SJCRH30 (cell line): ENCODE measurements around the gene CABCOCO1. TPM values are rescaled to one million over a fixed set of nuclear protein-coding genes. Genes with fewer than 3 reads are reported as not detected.
A peak's percentile ranks its signal among the peaks of the same experiment; 100 is the strongest.
"Not testable (repeated sequence)": the region's sequence is repeated elsewhere in the genome, so short reads cannot be mapped to it uniquely, and the experiment has no call there.

ENCODE experiments used
- DNase-seq, 2 experiments: peaks; one replicate each; pipeline ENCODE4 v3.0.0-alpha.2; 2015 to 2020
- H3K27ac ChIP-seq: fragments of 250-450 bp; sonication (Bioruptor Pico); 2 replicates; pipeline ENCODE4 v1.5.1; 2020; ENCODE audit warnings: mild to moderate bottlenecking, moderate library complexity
- H3K27me3 ChIP-seq: fragments of 250-450 bp; sonication (Bioruptor Pico); 2 replicates; pipeline ENCODE4 v1.5.1; 2020; ENCODE audit warnings: mild to moderate bottlenecking, moderate library complexity
- H3K36me3 ChIP-seq: fragments of 250-450 bp; sonication (Bioruptor Pico); 2 replicates; pipeline ENCODE4 v1.5.1; 2020; ENCODE audit warnings: mild to moderate bottlenecking, moderate library complexity
- H3K4me1 ChIP-seq: fragments of 250-450 bp; sonication (Bioruptor Pico); 2 replicates; pipeline ENCODE4 v1.5.1; 2020; ENCODE audit warnings: mild to moderate bottlenecking, moderate library complexity
- H3K4me3 ChIP-seq: fragments of 250-450 bp; sonication (Bioruptor Pico); 2 replicates; pipeline ENCODE4 v1.5.1; 2020; ENCODE audit warnings: mild to moderate bottlenecking, moderate library complexity
- H3K9me3 ChIP-seq: fragments of 250-450 bp; sonication (Bioruptor Pico); replicated peaks from 2 replicates; pipeline ENCODE4 v1.5.1; 2020; ENCODE audit warnings: mild to moderate bottlenecking, moderate library complexity
- total RNA-seq: library from RNA; depleted of rRNA; stranded (reverse); fragments of >200 nt; shearing (Covaris generic); gene quantifications from 2 replicates; pipeline ENCODE4 v1.2.3, GENCODE V29; 2014

Gene CABCOCO1
- total RNA-seq, 1 experiment from 2014 or later: not detected

GRCh38 chr10:61673360-61673759 is 10.6 kb downstream of the CABCOCO1 start:
- Histone ChIP-seq H3K9me3 (no peaks in the 10 kb centered on the region), H3K4me1 (peaks cover 7% of the 10 kb centered on the region; the same call in 1 of the 2 replicates), H3K36me3 (no peaks in the 10 kb centered on the region), H3K4me3 (no peak overlapping the region), H3K27me3 (no peaks in the 10 kb centered on the region), H3K27ac (no peak overlapping the region)
- peak in 1 of 2 experiments; percentile 2 for DNase-seq

GRCh38 chr10:61682323-61682722 is 19.6 kb downstream of the CABCOCO1 start:
- no peaks in the 10 kb centered on the region for H3K9me3 ChIP-seq
- H3K36me3 ChIP-seq: no peaks in the 10 kb centered on the region
- no peaks in the 10 kb centered on the region for H3K4me1 ChIP-seq
- no peak overlapping the region for H3K27ac ChIP-seq
- DNase-seq: no peak
- no peak overlapping the region for H3K4me3 ChIP-seq
- H3K27me3 ChIP-seq: no peaks in the 10 kb centered on the region

DNA sequence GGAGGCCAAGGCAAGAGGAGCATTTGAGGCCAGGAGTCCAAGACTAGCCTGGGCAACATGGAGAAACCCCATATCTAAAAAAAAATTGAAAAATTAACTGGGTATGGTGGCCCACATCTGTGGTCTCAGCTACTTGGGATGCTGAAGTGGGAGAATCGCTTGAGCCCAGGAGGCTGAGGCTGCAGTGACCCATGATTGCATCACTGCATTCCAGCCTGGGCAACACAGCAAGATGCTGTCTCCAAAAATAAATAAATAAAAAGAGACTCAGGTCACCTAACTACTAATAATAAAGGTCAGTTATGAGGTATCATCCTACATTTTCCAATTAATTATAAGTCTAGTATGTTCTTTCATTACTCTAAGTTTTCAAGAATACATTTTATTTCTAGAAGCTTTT is 20.6 kb downstream of the CABCOCO1 start:
- Histone ChIP-seq H3K9me3 (no peaks in the 10 kb centered on the region), H3K4me3 (no peak overlapping the region), H3K27me3 (no peaks in the 10 kb centered on the region), H3K27ac (no peak overlapping the region), H3K36me3 (no peaks in the 10 kb centered on the region), H3K4me1 (no peaks in the 10 kb centered on the region)
- no peak for DNase-seq

GRCh38 chr10:61684894-61685507 is 22.3 kb downstream of the CABCOCO1 start:
- no peaks in the 10 kb centered on the region for H3K4me1 ChIP-seq
- no peaks in the 10 kb centered on the region for H3K27me3 ChIP-seq
- no peak overlapping the region for H3K4me3 ChIP-seq
- no peaks in the 10 kb centered on the region for H3K9me3 ChIP-seq
- no peak overlapping the region for H3K27ac ChIP-seq
- no peak for DNase-seq
- no peaks in the 10 kb centered on the region for H3K36me3 ChIP-seq

DNA sequence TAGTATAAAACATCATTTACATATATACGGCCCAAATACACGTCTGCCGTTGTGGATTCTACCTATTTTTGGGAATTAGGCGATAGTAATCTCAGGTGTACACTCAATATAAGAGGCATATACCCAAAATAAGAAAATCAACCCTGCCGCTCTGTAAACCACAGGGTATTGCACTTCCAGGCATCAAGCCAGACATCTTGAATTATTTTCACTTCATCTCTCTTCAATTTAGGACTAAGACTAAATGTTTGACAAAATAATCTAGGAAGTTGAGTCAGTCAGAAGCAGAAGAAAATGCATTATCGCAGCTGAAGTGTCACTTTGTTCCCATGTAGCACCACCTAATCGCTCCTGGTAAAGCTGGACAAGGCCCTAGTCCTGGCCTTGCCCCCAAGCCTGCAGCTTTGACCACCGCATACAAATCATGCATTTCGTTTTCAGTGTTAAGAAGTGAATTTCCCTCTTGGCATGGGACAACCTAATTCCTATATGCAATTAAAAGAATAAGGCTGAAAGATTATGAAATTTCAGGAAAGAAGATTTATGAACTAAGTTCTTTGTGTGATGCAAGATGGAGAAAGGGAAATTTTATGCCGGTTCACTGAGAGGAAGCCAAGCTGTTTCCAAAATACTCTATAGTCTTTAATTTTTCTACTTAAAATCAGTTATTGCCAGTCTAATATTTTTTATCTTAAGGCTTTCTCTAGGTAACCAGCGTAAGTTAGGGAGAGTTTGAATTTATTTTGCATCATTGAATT is 26.0 kb downstream of the CABCOCO1 start:
- Histone ChIP-seq H3K4me1 (no peaks in the 10 kb centered on the region), H3K27me3 (no peaks in the 10 kb centered on the region), H3K9me3 (no peaks in the 10 kb centered on the region), H3K27ac (no peak overlapping the region), H3K36me3 (no peaks in the 10 kb centered on the region), H3K4me3 (no peak overlapping the region)
- no peak for DNase-seq

- H3K4me3 ChIP-seq, H3K4me1 ChIP-seq, H3K27ac ChIP-seq, DNase-seq, H3K27me3 ChIP-seq, H3K36me3 ChIP-seq, H3K9me3 ChIP-seq: not testable (repeated sequence)
Measured at GRCh38 chr10:61691667-61692066, 28.9 kb downstream of the CABCOCO1 start.

DNA sequence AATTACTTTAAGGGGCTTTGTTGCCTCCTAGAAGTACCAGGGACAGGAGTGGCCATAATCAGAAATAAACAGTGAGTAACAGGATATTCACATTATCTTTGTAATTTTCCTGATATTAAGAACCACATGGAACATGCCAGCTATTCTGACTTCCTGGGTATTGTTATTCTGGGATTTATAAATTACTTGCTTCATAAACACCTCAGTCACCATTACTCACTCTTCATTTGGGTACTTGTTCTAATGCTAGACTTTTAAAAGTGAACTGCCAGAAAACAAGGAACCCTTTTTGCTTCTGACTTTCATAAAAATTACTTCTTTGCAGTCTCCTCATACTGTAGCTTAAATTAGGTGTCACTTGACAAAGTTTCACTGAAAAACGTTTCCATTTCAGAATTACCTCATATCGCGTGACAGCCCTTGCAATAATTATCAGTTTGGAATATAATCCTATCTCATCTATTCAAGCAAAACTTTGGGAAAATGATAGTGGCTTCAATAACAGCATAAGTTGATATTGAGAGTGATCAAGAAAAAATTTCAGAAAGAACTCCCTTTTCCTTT is 29.8 kb downstream of the CABCOCO1 start:
- no peak for DNase-seq
- Histone ChIP-seq H3K36me3 (no peaks in the 10 kb centered on the region), H3K4me3 (no peak overlapping the region), H3K27me3 (no peaks in the 10 kb centered on the region), H3K27ac (no peak overlapping the region), H3K4me1 (no peaks in the 10 kb centered on the region), H3K9me3 (no peaks in the 10 kb centered on the region)

- no peaks in the 10 kb centered on the region for H3K36me3 ChIP-seq
- no peak overlapping the region for H3K27ac ChIP-seq
- H3K4me1 ChIP-seq: no peaks in the 10 kb centered on the region
- H3K4me3 ChIP-seq: no peak overlapping the region
- DNase-seq: no peak
- H3K27me3 ChIP-seq: no peaks in the 10 kb centered on the region
- no peaks in the 10 kb centered on the region for H3K9me3 ChIP-seq
Measured at GRCh38 chr10:61698968-61699655, 36.4 kb downstream of the CABCOCO1 start.

DNA sequence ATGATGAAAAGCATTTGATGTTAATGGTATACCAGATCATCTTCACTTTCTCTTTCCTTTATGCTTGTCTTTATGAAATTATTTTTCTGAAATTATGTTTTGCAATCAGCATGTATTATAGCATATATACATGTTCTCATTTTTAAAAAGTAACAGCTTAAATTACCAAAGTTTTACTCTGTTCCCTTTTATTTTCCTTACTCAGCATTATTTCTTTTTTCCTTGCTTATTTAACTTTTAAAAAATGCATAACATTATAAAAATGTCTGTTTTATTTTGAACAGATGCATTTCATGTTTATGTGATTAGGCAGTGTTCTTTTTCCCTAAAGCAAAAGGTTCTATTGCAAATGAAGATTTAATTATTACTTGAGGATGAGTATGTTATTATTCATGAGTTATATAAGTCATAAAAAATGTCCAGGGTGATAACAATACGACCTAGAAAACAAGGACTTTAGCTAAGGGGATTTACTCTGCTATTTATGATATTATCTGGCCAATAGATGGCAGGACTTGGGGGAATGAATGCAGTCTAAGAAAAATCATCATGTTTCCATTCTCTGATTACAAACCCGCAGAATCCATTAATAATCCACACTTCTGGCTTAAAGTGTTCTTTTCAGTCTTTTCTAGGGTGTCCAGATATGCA is 38.5 kb downstream of the CABCOCO1 start:
- H3K9me3 ChIP-seq: no peaks in the 10 kb centered on the region
- H3K4me1 ChIP-seq: no peaks in the 10 kb centered on the region
- DNase-seq: no peak
- no peaks in the 10 kb centered on the region for H3K36me3 ChIP-seq
- H3K4me3 ChIP-seq: no peak overlapping the region
- H3K27me3 ChIP-seq: no peaks in the 10 kb centered on the region
- H3K27ac ChIP-seq: no peak overlapping the region

GRCh38 chr10:61701706-61702105 is 39.0 kb downstream of the CABCOCO1 start:
- no peak for DNase-seq
- no peak overlapping the region for H3K4me3 ChIP-seq
- H3K27me3 ChIP-seq: no peaks in the 10 kb centered on the region
- H3K27ac ChIP-seq: no peak overlapping the region
- no peaks in the 10 kb centered on the region for H3K4me1 ChIP-seq
- H3K9me3 ChIP-seq: no peaks in the 10 kb centered on the region
- H3K36me3 ChIP-seq: no peaks in the 10 kb centered on the region

DNA sequence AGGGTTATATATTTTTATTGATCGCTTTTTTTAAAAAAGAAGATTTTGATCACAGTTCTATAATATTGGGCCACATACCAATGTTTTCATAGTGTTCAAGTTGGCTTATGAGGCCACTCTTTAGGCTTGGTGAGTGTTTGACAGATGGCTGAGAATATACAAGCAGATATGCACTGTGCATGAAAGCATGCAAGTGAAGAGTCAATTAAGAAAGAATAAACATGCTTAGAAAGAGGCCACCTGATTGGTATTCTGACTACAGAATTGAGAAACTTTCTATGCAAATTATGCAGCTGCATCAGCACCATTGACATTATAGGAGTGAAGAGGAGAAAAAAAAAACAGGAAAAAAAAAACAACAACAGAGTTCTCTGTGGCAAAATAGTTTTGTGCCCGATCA is 39.9 kb downstream of the CABCOCO1 start:
- H3K27me3 ChIP-seq: no peaks in the 10 kb centered on the region
- no peak overlapping the region for H3K4me3 ChIP-seq
- H3K27ac ChIP-seq: no peak overlapping the region
- no peaks in the 10 kb centered on the region for H3K9me3 ChIP-seq
- no peak for DNase-seq
- H3K36me3 ChIP-seq: no peaks in the 10 kb centered on the region
- no peaks in the 10 kb centered on the region for H3K4me1 ChIP-seq

DNA sequence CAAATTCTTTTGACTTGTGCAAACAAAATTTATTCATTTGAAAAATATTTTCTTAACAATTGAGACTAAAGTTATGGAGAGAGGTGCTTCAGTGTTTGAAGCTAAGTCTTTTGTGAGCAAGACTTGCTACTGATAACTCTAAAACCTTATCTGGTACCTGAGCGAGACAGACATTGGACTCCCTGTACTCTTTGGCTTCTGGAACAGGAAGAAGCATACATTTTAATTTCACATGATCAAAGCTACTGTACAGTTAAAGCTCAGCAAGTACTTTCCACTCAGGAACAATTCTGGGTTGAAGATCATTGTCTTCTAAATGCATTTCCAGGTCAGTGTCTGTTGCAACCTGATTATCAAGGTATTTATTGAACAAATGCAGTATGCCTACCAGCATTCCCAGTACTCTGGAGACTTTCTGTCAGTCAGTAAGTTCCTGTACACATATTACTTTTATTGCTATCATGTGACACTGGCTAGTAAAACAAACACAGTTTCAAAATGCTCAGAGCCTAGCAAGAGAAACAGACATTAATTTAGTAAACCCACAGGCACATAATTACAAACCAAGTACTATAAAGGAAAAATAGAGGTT is 42.4 kb downstream of the CABCOCO1 start:
- no peaks in the 10 kb centered on the region for H3K36me3 ChIP-seq
- H3K9me3 ChIP-seq: no peaks in the 10 kb centered on the region
- H3K4me1 ChIP-seq: no peaks in the 10 kb centered on the region
- no peak overlapping the region for H3K4me3 ChIP-seq
- no peak for DNase-seq
- H3K27ac ChIP-seq: no peak overlapping the region
- no peaks in the 10 kb centered on the region for H3K27me3 ChIP-seq

DNA sequence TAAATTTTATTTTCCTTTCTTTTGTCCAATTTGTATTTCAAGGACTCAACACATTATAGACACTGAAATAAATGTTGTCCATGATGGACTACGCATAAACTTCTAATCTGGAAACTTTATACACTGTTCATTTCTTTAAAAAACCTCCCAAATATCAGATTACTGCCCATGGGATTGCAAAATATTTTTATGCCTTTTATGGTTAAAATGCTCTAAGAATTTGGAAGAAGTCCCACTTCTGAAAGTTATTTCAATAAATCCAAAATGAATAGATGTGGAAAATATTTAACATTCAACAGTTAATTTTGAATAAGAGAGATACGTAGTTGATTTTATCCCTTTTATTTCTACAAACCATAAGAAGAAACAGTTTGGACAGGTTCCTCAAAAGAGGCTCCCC is 46.1 kb downstream of the CABCOCO1 start:
- no peaks in the 10 kb centered on the region for H3K4me1 ChIP-seq
- DNase-seq: no peak
- H3K36me3 ChIP-seq: no peaks in the 10 kb centered on the region
- no peaks in the 10 kb centered on the region for H3K27me3 ChIP-seq
- H3K4me3 ChIP-seq: no peak overlapping the region
- H3K9me3 ChIP-seq: no peaks in the 10 kb centered on the region
- no peak overlapping the region for H3K27ac ChIP-seq

DNA sequence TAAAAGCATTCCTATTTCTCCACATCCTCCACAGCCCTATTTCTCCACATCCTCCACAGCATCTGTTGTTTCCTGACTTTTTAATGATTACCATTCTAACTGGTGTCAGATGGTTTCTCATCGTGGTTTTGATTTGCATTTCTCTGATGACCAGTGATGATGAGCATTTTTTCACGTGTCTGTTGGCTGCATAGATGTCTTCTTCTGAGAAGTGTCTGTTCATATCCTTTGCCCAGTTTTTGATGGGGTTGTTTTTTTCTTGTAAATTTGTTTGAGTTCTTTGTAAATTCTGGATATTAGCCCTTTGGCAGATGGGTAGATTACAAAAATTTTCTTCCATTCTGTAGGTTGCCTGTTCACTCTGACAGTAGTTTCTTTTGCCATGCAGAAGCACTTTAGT is 49.4 kb downstream of the CABCOCO1 start:
- H3K36me3 ChIP-seq, H3K9me3 ChIP-seq, H3K4me1 ChIP-seq, H3K27me3 ChIP-seq, DNase-seq, H3K27ac ChIP-seq, H3K4me3 ChIP-seq: not testable (repeated sequence)
